ENCODE measurements around the gene CAP1.
"Not testable (repeated sequence)": the region's sequence is repeated elsewhere in the genome, so short reads cannot be mapped to it uniquely, and the experiment has no call there.

CAP1 gene

DNA sequence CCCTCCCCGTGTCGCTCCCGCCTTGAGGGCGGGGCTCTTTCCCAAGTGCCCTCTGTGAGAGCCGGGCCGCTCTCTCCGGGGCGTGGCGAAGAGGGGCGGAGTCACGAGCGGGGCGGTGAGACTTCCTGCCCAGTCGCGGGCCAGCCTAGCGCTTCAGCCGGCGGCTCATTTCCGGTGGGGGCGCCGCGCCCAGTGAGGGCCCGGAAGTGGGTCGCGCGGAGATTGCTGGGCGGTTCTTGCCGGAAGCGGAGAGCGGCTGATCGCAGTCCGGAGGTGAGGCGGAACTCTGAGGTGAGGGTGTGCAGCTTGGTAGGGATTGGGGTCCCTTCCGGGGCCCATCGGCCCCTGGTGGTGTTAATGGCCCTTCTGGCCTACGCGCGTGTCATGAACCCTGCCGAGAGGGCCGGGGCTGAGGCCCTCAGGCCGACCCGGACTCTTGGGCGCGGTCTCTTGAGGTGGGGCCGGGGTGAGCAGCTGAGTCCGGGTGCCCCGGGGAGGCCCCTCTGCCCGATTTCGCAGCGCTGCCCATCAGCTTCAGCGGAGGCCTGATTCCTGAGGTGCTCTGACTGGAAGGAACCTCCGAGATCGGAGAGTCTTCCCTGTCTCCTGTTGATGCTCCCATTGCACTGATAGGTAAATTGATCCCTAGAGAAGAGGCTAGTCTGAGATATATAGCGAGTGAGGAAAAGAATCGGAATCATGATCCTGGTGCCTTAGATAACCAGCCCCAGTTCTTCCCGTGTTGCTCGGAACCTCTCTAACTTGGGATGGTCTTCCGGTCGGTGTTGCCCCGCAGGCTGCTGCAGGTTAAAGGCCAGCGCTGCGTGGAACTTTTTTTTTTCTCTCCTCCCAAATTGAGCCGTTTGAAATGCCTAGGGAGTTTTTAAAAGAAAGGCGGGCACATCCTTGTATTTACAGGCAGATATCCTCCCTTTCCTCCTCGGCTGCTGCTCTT lies at the start of gene CAP1:
Gene CAP1 (plus strand): TSS at position 219 of the 955 bp plus-strand sequence. CDS start 18,618 bp downstream, outside the sequence.
- peaks cover 68% of the 10 kb centered on the region for H3K36me3 Mint-ChIP-seq
- DNase-seq (ENCODE audit: low spot score in 2 of 2) (peak; percentile 99 to 100), ATAC-seq (peak; percentile 93)
- H3K4me3 Mint-ChIP-seq: peak within 1 kb of the TSS; percentile 97
- peaks cover 49% of the 10 kb centered on the region for H3K4me1 Mint-ChIP-seq
- peak within 1 kb of the TSS; percentile 98 for H3K27ac Mint-ChIP-seq
- H3K9me3 Mint-ChIP-seq: no peaks in the 10 kb centered on the region

DNA sequence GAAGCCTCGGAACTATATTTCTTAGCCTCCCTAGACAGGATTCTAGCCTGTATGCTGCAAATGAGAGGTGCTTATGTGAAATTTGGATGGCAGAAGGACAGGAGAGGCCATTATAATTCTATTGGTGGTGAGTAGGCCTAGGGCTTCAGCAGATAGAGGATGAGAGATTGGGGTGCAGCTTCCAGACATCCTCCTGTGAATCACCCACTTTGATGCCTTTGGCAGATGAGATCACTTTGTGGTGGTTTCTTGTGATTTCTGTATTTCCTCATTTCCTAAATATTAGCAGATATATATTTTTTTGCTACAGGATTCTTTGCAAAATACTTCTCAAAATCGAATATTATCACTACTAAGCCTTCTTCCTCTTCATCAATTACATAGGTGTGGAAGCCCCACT lies 48.3 kb upstream of the CAP1 start:
- H3K4me1 Mint-ChIP-seq: peaks cover 23% of the 10 kb centered on the region
- ATAC-seq: no peak
- H3K27ac Mint-ChIP-seq: no peak overlapping the region

DNA sequence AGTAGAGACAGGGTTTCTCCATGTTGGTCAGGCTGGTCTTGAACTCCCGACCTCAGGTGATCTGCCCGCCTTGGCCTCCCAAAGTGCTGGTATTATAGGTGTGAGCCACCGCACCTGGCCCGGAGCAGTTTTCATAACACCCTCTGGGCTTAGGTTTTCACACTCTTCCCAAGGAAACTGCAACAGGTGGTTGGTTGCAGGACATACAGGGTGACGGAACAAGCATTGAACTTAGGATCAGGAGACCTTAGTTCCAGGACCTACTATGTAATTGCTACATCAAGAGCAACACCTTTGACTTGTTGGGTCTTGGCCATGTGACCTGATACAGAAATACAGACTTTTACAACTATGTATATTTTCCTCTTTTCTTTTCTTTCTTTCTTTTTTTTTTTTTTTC lies 47.6 kb upstream of the CAP1 start:
- H3K27ac Mint-ChIP-seq: peak overlapping the region; percentile 32
- H3K4me1 Mint-ChIP-seq: peaks cover 23% of the 10 kb centered on the region
- ATAC-seq (no peak), DNase-seq (ENCODE audit: low spot score in 2 of 2) (no peak)
- H3K4me3 Mint-ChIP-seq: no peak overlapping the region
- no peaks in the 10 kb centered on the region for H3K36me3 Mint-ChIP-seq
- H3K9me3 Mint-ChIP-seq: no peaks in the 10 kb centered on the region

More for the DNA sequence above, 48.3 kb upstream of the CAP1 start:
- no peaks in the 10 kb centered on the region for H3K9me3 Mint-ChIP-seq
- H3K4me3 Mint-ChIP-seq: no peak overlapping the region
- no peaks in the 10 kb centered on the region for H3K36me3 Mint-ChIP-seq
- DNase-seq (ENCODE audit: low spot score in 2 of 2): no peak

DNA sequence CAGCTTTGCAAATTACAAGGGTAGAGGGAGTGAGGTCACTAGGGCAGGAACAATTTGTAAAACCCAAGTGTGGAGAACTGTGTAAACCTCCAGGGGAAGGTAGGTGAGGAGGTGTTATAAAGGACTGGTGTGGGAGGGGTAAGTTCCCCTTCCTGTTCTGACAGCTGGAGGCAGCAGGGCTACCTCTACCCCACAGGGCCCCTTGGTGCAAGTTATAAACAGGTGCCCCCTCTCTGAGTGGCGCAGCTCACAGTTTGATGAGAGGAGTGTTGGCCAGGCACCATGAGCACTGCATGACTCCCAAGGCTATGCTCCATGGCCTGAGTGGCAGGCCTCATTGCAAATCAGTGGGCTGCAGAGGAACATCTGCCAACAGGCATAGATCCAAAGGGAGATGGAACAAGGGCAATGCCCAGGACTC lies 44.5 kb upstream of the CAP1 start:
- DNase-seq (ENCODE audit: low spot score in 2 of 2) (peak in 1 of 2 donors; percentile 52), ATAC-seq (peak; percentile 94)
- Mint-ChIP-seq H3K4me1 (peaks cover 23% of the 10 kb centered on the region), H3K9me3 (no peaks in the 10 kb centered on the region), H3K36me3 (no peaks in the 10 kb centered on the region), H3K4me3 (no peak overlapping the region), H3K27ac (peak overlapping the region; percentile 10)

DNA sequence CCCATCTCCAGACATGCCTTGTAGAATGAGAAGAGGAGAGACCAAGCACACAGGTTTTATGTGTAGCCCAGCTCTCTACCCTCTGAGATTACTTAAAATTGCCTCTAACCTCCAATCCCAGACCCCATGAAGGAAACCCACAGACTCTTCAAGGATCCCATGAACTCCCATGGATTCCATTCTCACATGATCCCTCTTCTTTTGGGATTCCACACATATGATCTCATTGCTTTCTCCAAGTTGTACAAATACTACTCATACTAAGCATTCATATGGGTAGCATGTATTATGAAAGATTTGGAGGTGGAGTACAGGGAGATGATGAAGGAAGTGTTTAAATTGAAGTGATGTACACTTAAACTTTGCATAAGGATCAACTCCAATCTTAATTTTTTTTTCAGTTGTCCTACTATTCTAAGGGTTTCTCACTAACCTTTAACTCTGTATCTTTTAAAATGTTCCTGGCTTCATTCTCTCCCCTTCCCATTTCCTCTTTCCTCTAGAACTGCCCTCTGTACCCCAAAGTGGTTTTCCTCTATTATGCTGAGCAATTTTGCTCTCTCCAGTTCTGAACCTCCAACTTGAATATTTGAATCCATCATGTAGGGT lies 44.0 kb upstream of the CAP1 start:
- DNase-seq (ENCODE audit: low spot score in 2 of 2): no peak
- no peaks in the 10 kb centered on the region for H3K9me3 Mint-ChIP-seq
- no peak overlapping the region for H3K4me3 Mint-ChIP-seq
- peaks cover 23% of the 10 kb centered on the region for H3K4me1 Mint-ChIP-seq
- peak; percentile 37 for ATAC-seq
- H3K27ac Mint-ChIP-seq: no peak overlapping the region
- H3K36me3 Mint-ChIP-seq: no peaks in the 10 kb centered on the region

DNA sequence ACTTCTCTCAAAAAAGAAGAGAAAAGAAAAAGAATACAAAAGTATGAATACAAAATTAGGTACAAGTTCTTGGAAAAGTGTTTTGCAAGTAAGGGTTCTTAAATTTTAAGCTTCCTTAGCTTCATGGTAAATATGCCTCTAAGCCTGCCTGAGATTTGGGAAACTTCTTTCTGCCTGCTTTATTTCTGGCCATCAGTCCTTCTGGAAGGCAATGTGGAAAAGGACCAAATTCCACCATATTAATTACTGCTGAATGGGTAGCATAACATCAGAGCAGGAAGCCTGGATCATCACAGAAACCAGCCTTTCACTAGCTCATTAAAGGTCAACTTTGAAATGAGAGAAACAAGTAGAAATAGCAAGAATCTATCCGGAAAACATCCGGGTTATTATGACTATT lies 39.1 kb upstream of the CAP1 start:
- H3K27ac Mint-ChIP-seq: peak overlapping the region; percentile 0
- no peak overlapping the region for H3K4me3 Mint-ChIP-seq

DNA sequence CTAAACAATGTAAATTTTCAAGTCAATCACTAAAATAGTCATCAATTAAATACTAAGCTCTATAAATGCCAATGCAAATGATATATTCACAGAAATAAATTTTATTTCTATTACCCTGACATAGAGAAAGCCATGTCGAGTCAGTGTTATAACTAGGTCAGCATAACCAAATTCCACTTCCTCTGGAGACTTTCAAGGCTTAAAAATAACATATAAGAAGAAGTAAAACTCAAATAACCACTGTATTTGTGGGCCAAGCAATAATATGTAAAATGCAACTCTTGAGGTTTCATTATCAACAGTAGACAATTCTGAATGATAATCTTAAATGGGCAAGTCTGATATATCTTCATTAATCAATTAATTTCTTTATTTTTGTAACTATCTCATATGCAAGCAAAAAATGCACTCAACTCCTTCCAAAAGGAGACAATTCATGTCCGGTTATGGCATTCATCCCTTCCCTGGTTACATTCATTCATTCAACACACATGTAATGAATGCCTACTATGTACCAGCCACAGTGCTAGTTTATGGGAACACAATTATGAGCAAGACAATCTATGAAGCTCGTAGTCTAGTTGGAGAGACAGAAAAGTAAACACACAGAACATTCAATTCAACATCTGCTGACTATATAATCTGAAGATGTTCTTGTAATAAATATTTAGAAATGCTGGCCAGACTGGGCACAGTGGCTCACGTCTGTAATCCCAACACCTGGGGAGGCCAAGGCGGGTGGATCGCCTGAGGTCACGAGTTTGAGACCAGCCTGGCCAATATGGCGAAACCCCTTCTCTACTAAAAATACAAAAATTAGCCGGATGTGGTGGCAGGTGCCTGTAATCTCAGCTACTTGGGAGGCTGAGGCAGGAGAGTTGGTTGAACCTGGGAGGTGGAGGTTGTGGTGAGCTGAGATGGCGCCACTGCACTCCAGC lies 37.1 kb upstream of the CAP1 start:
- no peak for DNase-seq (ENCODE audit: low spot score in 2 of 2)
- no peak overlapping the region for H3K4me3 Mint-ChIP-seq
- H3K9me3 Mint-ChIP-seq: peaks cover 2% of the 10 kb centered on the region
- no peaks in the 10 kb centered on the region for H3K36me3 Mint-ChIP-seq
- H3K27ac Mint-ChIP-seq: peak overlapping the region; percentile 13
- no peak for ATAC-seq
- peaks cover 12% of the 10 kb centered on the region for H3K4me1 Mint-ChIP-seq

More for the DNA sequence above, 39.1 kb upstream of the CAP1 start:
- DNase-seq (ENCODE audit: low spot score in 2 of 2): no peak
- peaks cover 18% of the 10 kb centered on the region for H3K4me1 Mint-ChIP-seq
- H3K36me3 Mint-ChIP-seq: no peaks in the 10 kb centered on the region
- ATAC-seq: no peak
- H3K9me3 Mint-ChIP-seq: peaks cover 2% of the 10 kb centered on the region

- Mint-ChIP-seq H3K4me3 (no peak overlapping the region), H3K4me1 (peaks cover 12% of the 10 kb centered on the region), H3K36me3 (no peaks in the 10 kb centered on the region), H3K27ac (no peak overlapping the region), H3K9me3 (peaks cover 2% of the 10 kb centered on the region)
- ATAC-seq (no peak), DNase-seq (ENCODE audit: low spot score in 2 of 2) (no peak)
Measured at GRCh38 chr1:40004857-40005256, 35.7 kb upstream of the CAP1 start.

DNA sequence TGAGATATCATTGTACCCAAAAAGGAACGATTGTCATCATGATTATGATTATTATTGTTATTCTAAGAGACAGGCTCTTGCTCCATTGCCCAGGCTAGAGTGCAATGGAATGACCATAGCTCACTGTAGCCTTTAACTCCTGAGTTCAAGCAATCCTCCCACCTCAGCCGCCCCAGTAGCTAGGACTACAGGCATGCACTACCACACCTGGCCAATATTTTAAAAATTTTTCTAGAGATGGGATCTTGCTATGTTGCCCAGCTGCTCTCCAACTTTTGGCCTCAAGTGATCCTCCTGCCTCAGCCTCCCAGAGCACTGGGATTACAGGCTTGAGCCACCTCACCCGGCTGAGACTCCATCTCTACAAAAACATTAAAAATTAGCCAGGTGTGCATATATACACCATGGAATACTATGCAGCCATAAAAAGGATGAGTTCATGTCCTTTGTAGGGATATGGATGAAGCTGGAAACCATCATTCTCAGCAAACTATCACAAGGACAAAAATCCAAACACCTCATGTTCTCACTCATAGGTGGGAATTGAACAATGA lies 33.0 kb upstream of the CAP1 start:
- not testable (repeated sequence) for H3K27ac Mint-ChIP-seq; H3K4me1 Mint-ChIP-seq; H3K4me3 Mint-ChIP-seq; H3K36me3 Mint-ChIP-seq; DNase-seq (ENCODE audit: low spot score in 2 of 2); ATAC-seq; H3K9me3 Mint-ChIP-seq

DNA sequence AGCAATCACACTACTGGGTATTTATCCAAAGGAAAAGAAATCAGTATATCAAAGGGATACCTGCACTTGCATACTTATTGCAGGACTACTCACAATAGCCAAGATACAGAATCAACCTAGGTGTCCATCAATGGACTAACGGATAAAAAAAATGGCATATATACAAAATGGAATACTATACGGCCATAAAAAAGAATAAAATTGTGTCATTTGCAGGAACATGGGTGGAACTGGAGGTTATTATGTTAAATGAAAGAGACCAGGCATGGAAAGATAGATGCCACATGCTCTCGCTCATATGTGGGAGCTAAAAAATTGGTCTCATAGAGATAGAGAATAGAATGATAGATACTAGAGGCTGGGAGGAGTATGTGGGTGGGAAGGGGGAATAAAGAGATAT lies 29.3 kb upstream of the CAP1 start:
- no peak overlapping the region for H3K4me3 Mint-ChIP-seq

GRCh38 chr1:40014253-40014706 lies 26.2 kb upstream of the CAP1 start:
- Mint-ChIP-seq H3K27ac (no peak overlapping the region), H3K4me3 (no peak overlapping the region), H3K36me3 (no peaks in the 10 kb centered on the region), H3K4me1 (peaks cover 6% of the 10 kb centered on the region), H3K9me3 (no peaks in the 10 kb centered on the region)
- no peak for DNase-seq (ENCODE audit: low spot score in 2 of 2)
- peak; percentile 64 for ATAC-seq

More for the DNA sequence above, 29.3 kb upstream of the CAP1 start:
- peaks cover 2% of the 10 kb centered on the region for H3K9me3 Mint-ChIP-seq
- ATAC-seq (no peak), DNase-seq (ENCODE audit: low spot score in 2 of 2) (no peak)
- H3K27ac Mint-ChIP-seq: no peak overlapping the region
- no peaks in the 10 kb centered on the region for H3K36me3 Mint-ChIP-seq
- H3K4me1 Mint-ChIP-seq: peaks cover 6% of the 10 kb centered on the region

- Mint-ChIP-seq H3K36me3 (peaks cover 1% of the 10 kb centered on the region), H3K4me3 (no peak overlapping the region), H3K27ac (no peak overlapping the region), H3K9me3 (no peaks in the 10 kb centered on the region), H3K4me1 (peaks cover 6% of the 10 kb centered on the region)
- DNase-seq (ENCODE audit: low spot score in 2 of 2) (peak in 1 of 2 donors; percentile 54), ATAC-seq (peak; percentile 100)
Measured at GRCh38 chr1:40014812-40015594, 25.5 kb upstream of the CAP1 start.

GRCh38 chr1:40017951-40018575 lies 22.5 kb upstream of the CAP1 start:
- Mint-ChIP-seq H3K36me3 (peaks cover 5% of the 10 kb centered on the region), H3K9me3 (peaks cover under 1% of the 10 kb centered on the region), H3K4me1 (peaks cover 6% of the 10 kb centered on the region), H3K27ac (no peak overlapping the region), H3K4me3 (no peak overlapping the region)
- ATAC-seq: no peak
- no peak for DNase-seq (ENCODE audit: low spot score in 2 of 2)
